GM19240 (cell line): ENCODE data around the gene SLC2A10.

Experiments used
- DNase-seq: peaks from one replicate; pipeline ENCODE4 v3.0.0; 2011; ENCODE audit warnings: low spot score; ENCODE audit not compliant: insufficient read length

Gene SLC2A10

GRCh38 chr20:46765506-46766120 lies 56.2 kb downstream of the SLC2A10 start:
- no peak for DNase-seq

DNA sequence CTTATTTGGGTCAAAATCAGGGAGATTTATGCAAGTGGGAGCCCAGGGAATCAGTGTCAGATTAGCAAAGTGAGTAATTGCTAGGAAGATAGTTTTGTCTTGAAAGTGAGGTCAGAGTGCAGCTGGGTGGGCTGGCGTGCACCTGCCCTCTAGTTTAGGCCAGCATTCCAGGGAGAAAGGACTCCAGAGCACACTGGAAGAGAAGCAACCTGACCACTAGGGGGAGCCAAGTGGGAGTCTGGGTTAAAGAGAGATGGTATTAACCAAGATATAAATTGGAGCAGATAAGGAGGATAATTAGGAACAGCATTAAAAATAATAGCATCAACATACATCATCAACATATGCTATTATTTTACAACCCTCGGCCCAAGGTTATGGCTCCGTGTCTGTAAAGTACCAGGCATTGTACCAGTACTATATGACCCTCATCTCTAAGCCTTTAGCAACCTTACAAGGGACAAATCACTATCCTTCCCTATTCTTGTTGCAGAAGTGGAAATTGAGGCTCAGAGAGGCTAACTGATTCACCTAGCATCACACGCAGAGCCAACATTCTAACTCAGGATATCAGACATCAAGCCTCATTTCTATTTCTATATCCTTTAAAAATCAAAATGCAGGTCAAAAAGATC lies 57.8 kb downstream of the SLC2A10 start:
- DNase-seq, result no peak

GRCh38 chr20:46770330-46771194 lies 61.1 kb downstream of the SLC2A10 start:
- no peak for DNase-seq

GRCh38 chr20:46771195-46771588 lies 61.7 kb downstream of the SLC2A10 start:
- DNase-seq, result no peak

- DNase-seq, result no peak
Measured at GRCh38 chr20:46772901-46773300, 63.5 kb downstream of the SLC2A10 start.

GRCh38 chr20:46773680-46774079 lies 64.2 kb downstream of the SLC2A10 start:
- DNase-seq, result no peak

GRCh38 chr20:46774236-46774635 lies 64.8 kb downstream of the SLC2A10 start:
- no peak for DNase-seq

DNA sequence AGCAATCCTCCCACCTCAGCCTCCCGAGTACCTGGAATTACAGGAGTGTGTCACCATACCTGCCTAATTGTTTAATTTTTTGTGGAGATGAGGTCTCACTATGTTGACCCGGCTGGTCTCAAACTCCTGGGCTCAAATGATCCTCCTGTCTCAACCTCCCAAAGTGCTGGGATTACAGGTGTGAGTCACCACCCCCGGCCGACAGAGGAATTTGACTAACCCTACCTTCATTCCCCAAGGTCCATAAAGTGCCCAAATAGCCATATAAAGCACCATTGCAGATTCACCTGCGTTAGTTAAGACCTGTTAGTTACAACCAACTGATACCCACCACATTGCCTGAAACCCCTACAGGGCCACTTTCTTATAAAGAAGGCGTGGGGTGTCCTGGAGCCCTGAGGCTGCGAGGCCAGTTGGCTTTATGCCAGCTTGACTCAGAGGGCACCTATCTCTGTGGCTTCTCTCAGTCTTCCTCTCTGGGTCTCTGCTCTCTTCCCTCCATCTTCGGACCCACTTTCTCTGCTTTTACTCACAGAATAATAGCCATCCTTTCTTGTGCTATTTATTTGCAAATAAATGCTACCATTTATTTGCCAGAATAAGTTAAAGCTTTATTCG lies 65.6 kb downstream of the SLC2A10 start:
- DNase-seq, result no peak

GRCh38 chr20:46775806-46776205 lies 66.4 kb downstream of the SLC2A10 start:
- DNase-seq, result no peak

GRCh38 chr20:46777331-46777730 lies 67.9 kb downstream of the SLC2A10 start:
- DNase-seq, result no peak

DNA sequence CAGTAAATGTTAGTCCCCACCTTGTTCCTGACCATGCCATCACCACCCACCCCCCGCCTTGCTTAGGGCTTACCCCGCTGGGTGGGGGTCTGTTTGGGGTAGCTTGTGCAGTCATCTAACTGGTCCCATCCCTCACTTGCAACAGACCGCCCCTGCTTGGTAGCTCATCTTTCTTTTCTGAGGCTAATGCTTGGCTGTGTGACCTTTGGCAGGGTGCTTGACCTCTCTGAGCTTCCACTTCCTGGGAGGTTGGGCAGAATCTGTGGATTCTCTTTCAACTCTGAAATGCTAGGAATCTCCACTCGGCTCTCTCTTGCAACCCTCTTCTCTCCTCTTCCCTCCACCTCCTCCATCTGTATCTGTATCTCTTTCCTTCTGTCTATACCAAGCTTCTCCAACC lies 70.4 kb downstream of the SLC2A10 start:
- DNase-seq, result no peak

DNA sequence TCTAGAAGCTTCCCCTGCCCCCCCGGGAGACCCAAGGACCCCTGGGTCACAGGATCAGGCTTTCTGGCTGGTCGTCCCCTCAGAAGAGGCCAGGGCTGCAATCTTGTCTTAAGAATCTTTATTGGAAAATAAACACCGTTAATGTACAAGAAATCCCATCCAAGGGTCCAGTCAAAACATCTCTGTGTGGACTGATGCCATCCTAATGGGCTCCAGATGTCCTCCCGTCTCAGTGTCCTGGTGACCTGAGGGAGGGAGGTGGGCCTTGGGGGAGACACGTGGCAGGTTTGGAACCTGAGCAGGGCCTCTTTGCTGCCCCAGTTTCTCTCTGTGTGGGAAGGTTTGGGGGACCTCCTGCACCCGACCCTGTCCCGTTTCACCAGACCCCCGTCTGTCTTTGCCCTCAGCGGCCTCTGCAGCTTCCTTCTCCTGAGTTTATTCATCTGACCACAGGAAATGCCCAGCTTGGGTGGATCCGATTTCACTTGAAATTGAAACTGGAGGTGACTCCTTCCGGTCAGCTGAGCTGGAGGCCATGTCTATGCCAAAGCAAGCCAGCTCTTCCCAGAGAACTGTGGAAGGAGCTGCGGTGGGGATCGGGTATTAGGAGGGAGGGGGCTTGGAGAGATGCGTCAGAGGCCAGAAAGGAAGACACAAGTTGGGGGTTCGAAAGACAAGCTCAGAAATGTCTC lies 75.1 kb downstream of the SLC2A10 start:
- DNase-seq, result no peak
